Kidney (tissue), 14 donors: ENCODE measurements around the gene HNRNPC. TPM values are rescaled to one million over a fixed set of nuclear protein-coding genes. Genes with fewer than 3 reads are reported as not detected.

Source experiments
- DNase-seq, 5 donors: peaks; one replicate each; pipeline ENCODE4 v3.0.0-alpha.2; 2013 to 2020
- FAIRE-seq: peaks from 2 replicates; lab custom pipeline; 2012; peaks lifted over from hg19 to GRCh38; lab: Jason Lieb, UNC
- H3K27ac ChIP-seq, 2 donors: one replicate each; pipeline ENCODE4 v1.7.0; 2013; ENCODE audit warnings: low read depth in 2 of 2, low read length in 2 of 2, inconsistent platforms in 1 of 2
- H3K27me3 ChIP-seq: one replicate; pipeline ENCODE4 v1.7.1; 2013; ENCODE audit warnings: low read length, inconsistent platforms; ENCODE audit not compliant: control insufficient read depth, insufficient read depth
- H3K36me3 ChIP-seq, 3 donors: one replicate each; pipeline versions ENCODE4 v1.7.0 to v1.7.1; 2013; ENCODE audit warnings: low read length in 3 of 3, control low read depth in 1 of 3, inconsistent platforms in 1 of 3; ENCODE audit not compliant: insufficient read depth in 3 of 3, control insufficient read depth in 2 of 3
- H3K4me1 ChIP-seq, 3 donors: one replicate each; pipeline versions ENCODE4 v1.7.0 to v1.7.1; 2013; ENCODE audit warnings: low read length in 3 of 3, inconsistent platforms in 1 of 3, low read depth in 1 of 3; ENCODE audit not compliant: control insufficient read depth in 2 of 3, insufficient read depth in 2 of 3
- H3K4me3 ChIP-seq, 3 donors: one replicate each; pipeline versions ENCODE4 v1.7.0 to v1.8.1; 2013; ENCODE audit warnings: low read length in 3 of 3, control low read depth in 1 of 3, inconsistent platforms in 1 of 3
- H3K9ac ChIP-seq, 3 donors: one replicate each; pipeline versions ENCODE4 v1.7.0 to v1.7.1; 2013; ENCODE audit warnings: low read length in 3 of 3, control low read depth in 1 of 3, inconsistent platforms in 1 of 3
- H3K9me3 ChIP-seq, 3 donors: one replicate each; pipeline versions ENCODE4 v1.7.0 to v1.7.1; 2013; ENCODE audit warnings: low read length in 3 of 3, control low read depth in 1 of 3, inconsistent platforms in 1 of 3; ENCODE audit not compliant: control insufficient read depth in 2 of 3, insufficient read depth in 1 of 3
- intact Hi-C: fragments of 100-400 bp; cut with DNase I; formaldehyde crosslinking; loops from one replicate; pipeline ENCODE4 v1.11.1; 2022
- polyA plus RNA-seq: library from polyadenylated mRNA; stranded (reverse); fragments of 350-450 nt; fragmentation: Illumina TruSeq; extraction: RNeasy Lipid Tissue Mini Kit (QIAGEN cat#74804); gene quantifications from one replicate; pipeline ENCODE4 v1.2.3, GENCODE V29; 2014; ENCODE audit warnings: low read depth, low replicate concordance; ENCODE audit not compliant: insufficient read depth
- total RNA-seq: library from RNA; stranded (reverse); fragmentation: NEBNext Ultra II Directional; extraction: Animal tissue kit (Norgen Biotek cat#: 25700); gene quantifications from one replicate; pipeline ENCODE4 v1.2.1, GENCODE V29; 2021
- TF ChIP-seq, protein P1 (sequence below): IDR thresholded peaks from 3 replicates; pipeline ENCODE4 v1.5.1; 2012; ENCODE audit warnings: mild to moderate bottlenecking, moderate library complexity, borderline replicate concordance; ENCODE audit not compliant: insufficient read depth; ENCODE audit errors: extremely low read depth
- donor health status: control.
- donor health status: control.
- donor health status: control.
- donor health status: control.
- donor health status: control.
- donor health status: DM: yes; HTN: yes; CAD: no.
- donor health status: Normal renal cell carcinoma (clear cell type).

Gene HNRNPC
- total and polyA plus RNA-seq, 2 donors from 2014 or later = 398 to 462 TPM

DNA sequence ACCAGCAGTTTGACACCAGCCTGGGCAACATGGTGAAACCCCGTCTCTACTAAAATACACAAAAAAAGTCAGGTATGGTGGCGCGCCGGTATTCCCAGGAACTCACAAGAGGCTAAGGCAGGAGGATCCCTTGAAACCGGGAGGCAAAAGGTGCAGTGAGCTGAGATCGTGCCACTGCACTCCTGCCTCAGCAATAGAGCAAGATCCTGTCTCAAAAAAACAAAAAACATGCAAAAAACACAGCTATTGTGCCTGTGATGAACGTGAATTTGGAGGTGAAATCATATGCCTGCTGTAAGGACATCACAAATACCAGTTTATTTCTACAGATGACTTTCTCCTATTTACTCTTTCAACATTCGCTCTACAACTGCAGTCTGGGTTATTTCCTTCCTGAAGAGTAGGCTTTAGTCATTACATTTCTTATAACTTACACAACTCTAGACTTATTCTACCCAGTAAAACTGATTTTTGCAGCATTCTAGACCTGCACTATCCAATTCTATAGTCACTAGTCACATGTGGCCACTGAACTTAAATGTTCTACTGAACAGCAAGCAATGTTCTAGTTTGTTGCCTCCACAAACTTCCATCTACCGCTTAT is 48.3 kb downstream of the HNRNPC start:
- FAIRE-seq = no peak
- no peaks in the 10 kb centered on the region for H3K27me3 ChIP-seq

DNA sequence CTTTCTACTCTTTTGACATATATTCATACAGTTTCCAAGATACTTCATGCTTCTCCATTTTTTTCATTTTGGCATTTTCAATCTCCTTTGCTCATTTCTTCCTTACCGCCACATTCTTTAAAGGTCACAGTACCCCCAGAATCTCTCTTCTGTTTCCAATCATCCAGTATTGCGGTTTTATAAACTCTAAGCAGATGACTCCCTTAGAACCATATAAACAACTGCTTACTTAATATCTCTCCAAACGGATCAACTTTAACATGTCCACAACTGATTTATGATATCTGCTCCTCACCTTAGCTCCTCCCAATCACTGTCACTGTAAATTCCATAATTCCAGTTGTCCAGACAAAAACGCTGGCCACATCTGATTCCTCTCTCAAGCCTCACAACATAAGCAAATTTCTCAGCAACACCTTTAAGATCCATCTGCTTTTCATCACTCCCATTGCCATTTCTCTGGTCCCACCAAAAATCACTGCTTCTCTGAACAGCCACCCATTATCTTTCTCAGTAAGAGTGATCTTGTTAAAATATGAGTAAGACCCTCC is 49.6 kb downstream of the HNRNPC start:
- no peak overlapping the region for H3K9ac ChIP-seq
- no peaks in the 10 kb centered on the region for H3K9me3 ChIP-seq
- no peak overlapping the region for H3K27ac ChIP-seq
- intact Hi-C loops = no loop called here
- no peak for FAIRE-seq
- no peak overlapping the region for H3K4me3 ChIP-seq
- peaks cover 0 to 4% (median 0%) of the 10 kb centered on the region in 3 donors for H3K4me1 ChIP-seq
- peaks cover 12 to 36% (median 14%) of the 10 kb centered on the region in 3 donors for H3K36me3 ChIP-seq
- no peak for DNase-seq
- no peaks in the 10 kb centered on the region for H3K27me3 ChIP-seq
- TF ChIP-seq, protein P1, sequence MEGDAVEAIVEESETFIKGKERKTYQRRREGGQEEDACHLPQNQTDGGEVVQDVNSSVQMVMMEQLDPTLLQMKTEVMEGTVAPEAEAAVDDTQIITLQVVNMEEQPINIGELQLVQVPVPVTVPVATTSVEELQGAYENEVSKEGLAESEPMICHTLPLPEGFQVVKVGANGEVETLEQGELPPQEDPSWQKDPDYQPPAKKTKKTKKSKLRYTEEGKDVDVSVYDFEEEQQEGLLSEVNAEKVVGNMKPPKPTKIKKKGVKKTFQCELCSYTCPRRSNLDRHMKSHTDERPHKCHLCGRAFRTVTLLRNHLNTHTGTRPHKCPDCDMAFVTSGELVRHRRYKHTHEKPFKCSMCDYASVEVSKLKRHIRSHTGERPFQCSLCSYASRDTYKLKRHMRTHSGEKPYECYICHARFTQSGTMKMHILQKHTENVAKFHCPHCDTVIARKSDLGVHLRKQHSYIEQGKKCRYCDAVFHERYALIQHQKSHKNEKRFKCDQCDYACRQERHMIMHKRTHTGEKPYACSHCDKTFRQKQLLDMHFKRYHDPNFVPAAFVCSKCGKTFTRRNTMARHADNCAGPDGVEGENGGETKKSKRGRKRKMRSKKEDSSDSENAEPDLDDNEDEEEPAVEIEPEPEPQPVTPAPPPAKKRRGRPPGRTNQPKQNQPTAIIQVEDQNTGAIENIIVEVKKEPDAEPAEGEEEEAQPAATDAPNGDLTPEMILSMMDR = no peak

More for the DNA sequence above, 48.3 kb downstream of the HNRNPC start:
- TF ChIP-seq, protein P1 = no peak
- intact Hi-C loops = no loop called here
- H3K9me3 ChIP-seq = no peaks in the 10 kb centered on the region
- H3K9ac ChIP-seq = no peak overlapping the region
- peaks cover 0 to 4% (median 0%) of the 10 kb centered on the region in 3 donors for H3K4me1 ChIP-seq
- H3K4me3 ChIP-seq = no peak overlapping the region
- peaks cover 16 to 45% (median 19%) of the 10 kb centered on the region in 3 donors for H3K36me3 ChIP-seq
- H3K27ac ChIP-seq = no peak overlapping the region
- no peak for DNase-seq

DNA sequence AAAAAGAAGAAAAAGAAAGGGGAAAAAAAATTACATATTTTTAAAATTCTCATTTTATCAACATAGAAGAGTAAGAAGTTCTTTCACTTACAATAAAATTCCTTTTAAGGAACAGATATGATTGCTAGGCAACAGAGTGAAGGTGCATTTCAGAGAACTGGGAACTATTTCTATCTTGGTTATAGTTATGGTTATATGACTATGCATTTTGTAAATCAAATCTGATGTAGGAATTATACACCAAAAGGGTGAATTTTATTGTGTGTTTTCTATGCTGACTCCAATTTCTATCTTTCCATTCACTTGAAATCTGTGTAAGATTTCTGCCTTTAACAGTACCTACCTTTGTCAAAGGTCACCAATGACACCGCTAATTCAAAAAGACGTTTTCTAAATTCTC is 50.1 kb downstream of the HNRNPC start:
- Histone ChIP-seq H3K9ac (no peak overlapping the region), H3K9me3 (no peaks in the 10 kb centered on the region), H3K4me3 (no peak overlapping the region), H3K27ac (no peak overlapping the region), H3K4me1 (no peaks in the 10 kb centered on the region), H3K36me3 (peaks cover 12 to 37% (median 14%) of the 10 kb centered on the region in 3 donors), H3K27me3 (no peaks in the 10 kb centered on the region)
- intact Hi-C loops = no loop called here
- TF ChIP-seq, protein P1 = no peak
- DNase-seq (no peak), FAIRE-seq (no peak)
